Measurements from ENCODE around the gene ZPBP. TPM values are rescaled to one million over a fixed set of nuclear protein-coding genes. Genes with fewer than 3 reads are reported as not detected.

Gene ZPBP
- total RNA-seq, 1 donor from 2014 or later = not detected

GRCh38 chr7:49911909-49912308, 181.1 kb downstream of the ZPBP start:
- no peak overlapping the region for H3K9ac ChIP-seq (ENCODE audit: low read length)
- H4K20me1 ChIP-seq (ENCODE audit: insufficient read depth, low read length) = no peaks in the 10 kb centered on the region
- TF ChIP-seq CTCF (IDR thresholded peaks at IDR 0.05; ENCODE audit: insufficient read depth, low read depth, low read length) = no peak
- TF ChIP-seq EZH2 (IDR thresholded peaks at IDR 0.05; ENCODE audit: insufficient read depth, low read length) = no peak
- H2AFZ ChIP-seq (ENCODE audit: low read depth, low read length) = no peak overlapping the region
- DNase-seq (ENCODE audit: low read depth) (no peak), FAIRE-seq (no peak)
- Mint-ChIP-seq H3K36me3 (ENCODE audit: low read depth, unreplicated experiment) (no peaks in the 10 kb centered on the region), H3K27ac (ENCODE audit: unreplicated experiment) (no peak overlapping the region), H3K27me3 (ENCODE audit: low read depth, unreplicated experiment) (peaks cover 4% of the 10 kb centered on the region), H3K4me1 (ENCODE audit: low read depth, unreplicated experiment) (no peaks in the 10 kb centered on the region), H3K4me3 (ENCODE audit: unreplicated experiment) (no peak overlapping the region), H3K9me3 (ENCODE audit: unreplicated experiment) (peaks cover 1% of the 10 kb centered on the region)
- no peaks in the 10 kb centered on the region for H3K36me3 ChIP-seq (ENCODE audit: insufficient read depth, low read length)
- no peaks in the 10 kb centered on the region for H3K79me2 ChIP-seq (ENCODE audit: insufficient read depth, low read length)
- no peaks in the 10 kb centered on the region for H3K9me3 ChIP-seq (ENCODE audit: insufficient read depth, low read depth, low read length)
- H3K4me1 ChIP-seq (ENCODE audit: insufficient read depth, low read length) = no peaks in the 10 kb centered on the region
- H3K27ac ChIP-seq (ENCODE audit: low read depth, low read length) = no peak overlapping the region
- no peak overlapping the region for H3K4me3 ChIP-seq (ENCODE audit: insufficient read depth, low read depth, low read length)
- no peak overlapping the region for H3K4me2 ChIP-seq (ENCODE audit: low read length)
- H3K27me3 ChIP-seq (ENCODE audit: insufficient read depth, low read length) = no peaks in the 10 kb centered on the region

GRCh38 chr7:49894543-49894942, 198.5 kb downstream of the ZPBP start:
- Histone ChIP-seq H3K4me2 (ENCODE audit: low read length) (no peak overlapping the region), H3K9me3 (ENCODE audit: insufficient read depth, low read depth, low read length) (no peaks in the 10 kb centered on the region), H4K20me1 (ENCODE audit: insufficient read depth, low read length) (no peaks in the 10 kb centered on the region), H3K79me2 (ENCODE audit: insufficient read depth, low read length) (no peaks in the 10 kb centered on the region), H3K9ac (ENCODE audit: low read length) (no peak overlapping the region), H3K4me1 (ENCODE audit: insufficient read depth, low read length) (no peaks in the 10 kb centered on the region), H2AFZ (ENCODE audit: low read depth, low read length) (no peak overlapping the region), H3K36me3 (ENCODE audit: insufficient read depth, low read length) (no peaks in the 10 kb centered on the region), H3K27me3 (ENCODE audit: insufficient read depth, low read length) (no peaks in the 10 kb centered on the region), H3K27ac (ENCODE audit: low read depth, low read length) (no peak overlapping the region), H3K4me3 (ENCODE audit: insufficient read depth, low read depth, low read length) (no peak overlapping the region)
- H3K9me3 Mint-ChIP-seq (ENCODE audit: unreplicated experiment) = peaks cover 4% of the 10 kb centered on the region
- no peaks in the 10 kb centered on the region for H3K36me3 Mint-ChIP-seq (ENCODE audit: low read depth, unreplicated experiment)
- no peak overlapping the region for H3K4me3 Mint-ChIP-seq (ENCODE audit: unreplicated experiment)
- H3K27me3 Mint-ChIP-seq (ENCODE audit: low read depth, unreplicated experiment) = no peaks in the 10 kb centered on the region
- no peaks in the 10 kb centered on the region for H3K4me1 Mint-ChIP-seq (ENCODE audit: low read depth, unreplicated experiment)
- no peak overlapping the region for H3K27ac Mint-ChIP-seq (ENCODE audit: unreplicated experiment)
- DNase-seq (ENCODE audit: low read depth) (no peak), FAIRE-seq (no peak)
- TF ChIP-seq EZH2 (IDR thresholded peaks at IDR 0.05; ENCODE audit: insufficient read depth, low read length) (no peak), CTCF (IDR thresholded peaks at IDR 0.05; ENCODE audit: insufficient read depth, low read depth, low read length) (no peak)

GRCh38 chr7:49893131-49893530, 199.9 kb downstream of the ZPBP start:
- Histone ChIP-seq H3K79me2 (ENCODE audit: insufficient read depth, low read length) (no peaks in the 10 kb centered on the region), H3K4me1 (ENCODE audit: insufficient read depth, low read length) (no peaks in the 10 kb centered on the region), H3K9ac (ENCODE audit: low read length) (no peak overlapping the region), H4K20me1 (ENCODE audit: insufficient read depth, low read length) (no peaks in the 10 kb centered on the region), H3K27me3 (ENCODE audit: insufficient read depth, low read length) (no peaks in the 10 kb centered on the region), H2AFZ (ENCODE audit: low read depth, low read length) (no peak overlapping the region), H3K36me3 (ENCODE audit: insufficient read depth, low read length) (no peaks in the 10 kb centered on the region), H3K4me3 (ENCODE audit: insufficient read depth, low read depth, low read length) (no peak overlapping the region), H3K9me3 (ENCODE audit: insufficient read depth, low read depth, low read length) (no peaks in the 10 kb centered on the region), H3K4me2 (ENCODE audit: low read length) (no peak overlapping the region), H3K27ac (ENCODE audit: low read depth, low read length) (no peak overlapping the region)
- no peaks in the 10 kb centered on the region for H3K36me3 Mint-ChIP-seq (ENCODE audit: low read depth, unreplicated experiment)
- no peaks in the 10 kb centered on the region for H3K27me3 Mint-ChIP-seq (ENCODE audit: low read depth, unreplicated experiment)
- no peak overlapping the region for H3K4me3 Mint-ChIP-seq (ENCODE audit: unreplicated experiment)
- FAIRE-seq (no peak), DNase-seq (ENCODE audit: low read depth) (no peak)
- H3K27ac Mint-ChIP-seq (ENCODE audit: unreplicated experiment) = no peak overlapping the region
- peaks cover 4% of the 10 kb centered on the region for H3K9me3 Mint-ChIP-seq (ENCODE audit: unreplicated experiment)
- no peaks in the 10 kb centered on the region for H3K4me1 Mint-ChIP-seq (ENCODE audit: low read depth, unreplicated experiment)
- TF ChIP-seq EZH2 (IDR thresholded peaks at IDR 0.05; ENCODE audit: insufficient read depth, low read length) (no peak), CTCF (IDR thresholded peaks at IDR 0.05; ENCODE audit: insufficient read depth, low read depth, low read length) (no peak)
